ENCODE results near the gene NSG1.
"Not testable (repeated sequence)": the region's sequence is repeated elsewhere in the genome, so short reads cannot be mapped to it uniquely, and the experiment has no call there.

NSG1 gene

GRCh38 chr4:4417886-4418285 is 31.0 kb downstream of the NSG1 start:
- DNase-seq: no peak

- no peak for DNase-seq
Observed at GRCh38 chr4:4418676-4419390, 31.9 kb downstream of the NSG1 start.

GRCh38 chr4:4419896-4420295 is 33.0 kb downstream of the NSG1 start:
- no peak for DNase-seq

GRCh38 chr4:4420421-4420820 is 33.5 kb downstream of the NSG1 start:
- no peak for DNase-seq

- DNase-seq: no peak
Observed at GRCh38 chr4:4421356-4421755, 34.5 kb downstream of the NSG1 start.

GRCh38 chr4:4422117-4422516 is 35.2 kb downstream of the NSG1 start:
- not testable (repeated sequence) for DNase-seq

GRCh38 chr4:4422856-4423499 is 36.1 kb downstream of the NSG1 start:
- DNase-seq: no peak

- no peak for DNase-seq
Observed at GRCh38 chr4:4423706-4424498, 37.0 kb downstream of the NSG1 start.

- DNase-seq: no peak
Observed at GRCh38 chr4:4424499-4425115, 37.7 kb downstream of the NSG1 start.

GRCh38 chr4:4425119-4425690 is 38.3 kb downstream of the NSG1 start:
- DNase-seq: no peak

GRCh38 chr4:4425696-4426095 is 38.8 kb downstream of the NSG1 start:
- DNase-seq: no peak

- no peak for DNase-seq
Observed at GRCh38 chr4:4426511-4427120, 39.7 kb downstream of the NSG1 start.

GRCh38 chr4:4427121-4427870 is 40.4 kb downstream of the NSG1 start:
- DNase-seq: no peak

- no peak for DNase-seq
Observed at GRCh38 chr4:4427886-4428285, 41.0 kb downstream of the NSG1 start.

GRCh38 chr4:4428966-4429875 is 42.3 kb downstream of the NSG1 start:
- DNase-seq: no peak

- DNase-seq: peak; percentile 36
Observed at GRCh38 chr4:4430492-4431195, 43.7 kb downstream of the NSG1 start.

- no peak for DNase-seq
Observed at GRCh38 chr4:4432341-4433125, 45.6 kb downstream of the NSG1 start.

- no peak for DNase-seq
Observed at GRCh38 chr4:4433941-4434340, 47.0 kb downstream of the NSG1 start.

- no peak for DNase-seq
Observed at GRCh38 chr4:4436244-4436823, 49.4 kb downstream of the NSG1 start.

Data from stimulated activated CD4-positive, alpha-beta T cell treated with anti-CD3 and anti-CD28 coated beads, Interleukin-12 subunit alpha, Interleukin-12 subunit beta, amount 100 ng/mL, for 4 hours (primary cell).